CD4-positive, alpha-beta T cell treated with Interleukin-6 at 100 ng/mL for 8 hours (primary cell): ENCODE results near the gene UBL4B.
"Not testable (repeated sequence)": the region's sequence is repeated elsewhere in the genome, so short reads cannot be mapped to it uniquely, and the experiment has no call there.

Experiments used
- DNase-seq: peaks from one replicate; pipeline ENCODE4 v3.0.0-alpha.2; 2020; ENCODE audit warnings: mixed read lengths, low spot score

Gene UBL4B

GRCh38 chr1:110112143-110112542, at the start of gene UBL4B:
Gene UBL4B (plus strand): TSS chr1:110112443. CDS start chr1:110112535, 92 bp downstream.
- no peak for DNase-seq

- DNase-seq: no peak
These were observed 49.6 kb upstream of the UBL4B start for GRCh38 chr1:110062612-110063011.

GRCh38 chr1:110063781-110064180, 48.5 kb upstream of the UBL4B start:
- no peak for DNase-seq

- DNase-seq: no peak
These were observed 47.5 kb upstream of the UBL4B start for GRCh38 chr1:110064576-110065337.

GRCh38 chr1:110065841-110066240, 46.4 kb upstream of the UBL4B start:
- DNase-seq: no peak

GRCh38 chr1:110067479-110067892, 44.8 kb upstream of the UBL4B start:
- no peak for DNase-seq

- no peak for DNase-seq
These were observed 44.2 kb upstream of the UBL4B start for GRCh38 chr1:110067893-110068645.

- no peak for DNase-seq
These were observed 43.4 kb upstream of the UBL4B start for GRCh38 chr1:110068646-110069403.

GRCh38 chr1:110069404-110070281, 42.6 kb upstream of the UBL4B start:
- DNase-seq: no peak

- no peak for DNase-seq
These were observed 42.0 kb upstream of the UBL4B start for GRCh38 chr1:110070282-110070669.

GRCh38 chr1:110070671-110071242, 41.5 kb upstream of the UBL4B start, which contains the start of gene ALX3:
Gene ALX3 (minus strand): TSS chr1:110070672. CDS start chr1:110070612, 60 bp downstream.
- no peak for DNase-seq

- DNase-seq: no peak
These were observed 38.1 kb upstream of the UBL4B start for GRCh38 chr1:110074166-110074565.

- DNase-seq: no peak
These were observed 35.3 kb upstream of the UBL4B start for GRCh38 chr1:110076789-110077500.

- not testable (repeated sequence) for DNase-seq
These were observed 32.2 kb upstream of the UBL4B start for GRCh38 chr1:110079995-110080394.

GRCh38 chr1:110081061-110081460, 31.2 kb upstream of the UBL4B start:
- DNase-seq: no peak

GRCh38 chr1:110082477-110082876, 29.8 kb upstream of the UBL4B start:
- DNase-seq: no peak

GRCh38 chr1:110083061-110083865, 29.0 kb upstream of the UBL4B start:
- DNase-seq: no peak

- no peak for DNase-seq
These were observed 28.4 kb upstream of the UBL4B start for GRCh38 chr1:110083866-110084226.

GRCh38 chr1:110084227-110085078, 27.8 kb upstream of the UBL4B start:
- DNase-seq: no peak
